22Rv1 (cell line): Measurements from ENCODE around the gene LRRC25.
A peak's percentile ranks its signal among the peaks of the same experiment; 100 is the strongest.

ENCODE experiments used
- CTCF ChIP-seq: fragments of 450-650 bp; IDR thresholded peaks from 2 replicates; pipeline ENCODE4 v1.5.1; 2017; ENCODE audit warnings: mild to moderate bottlenecking
- ZFX ChIP-seq: fragments of 450-650 bp; IDR thresholded peaks from 2 replicates; pipeline ENCODE4 v1.6.1; 2017; ENCODE audit warnings: antibody characterized with exemption, borderline replicate concordance

GRCh38 chr19:18388100-18388959 is 9.1 kb downstream of the LRRC25 start:
- peak; percentile 99 for TF ChIP-seq CTCF
- no peak for TF ChIP-seq ZFX
